Mesenteric fat pad (tissue), 1 donor: ENCODE measurements around the gene CD160. TPM values are rescaled to one million over a fixed set of nuclear protein-coding genes. Genes with fewer than 3 reads are reported as not detected.
"Not testable (repeated sequence)": the region's sequence is repeated elsewhere in the genome, so short reads cannot be mapped to it uniquely, and the experiment has no call there.

Source experiments
- DNase-seq: peaks from one replicate; pipeline ENCODE4 v3.0.0-alpha.2; 2020; ENCODE audit warnings: low spot score
- total RNA-seq: library from RNA; stranded (reverse); fragmentation: NEBNext Ultra II Directional; extraction: Animal tissue kit (Norgen Biotek cat#: 25700); gene quantifications from one replicate; pipeline ENCODE4 v1.2.1, GENCODE V29; 2021
- donor health status: DM: yes; HTN: yes; CAD: no.

The CD160 gene
- total RNA-seq, 1 donor from 2014 or later: not detected

GRCh38 chr1:145710291-145711027 is 8.8 kb upstream of the CD160 start:
- DNase-seq: no peak

- no peak for DNase-seq
These were observed 8.1 kb upstream of the CD160 start for GRCh38 chr1:145711213-145711651.

GRCh38 chr1:145714524-145715111 is 4.7 kb upstream of the CD160 start:
- DNase-seq: no peak

GRCh38 chr1:145716641-145717345 is 2.5 kb upstream of the CD160 start:
- DNase-seq: no peak

- DNase-seq: no peak
These were observed 1.5 kb upstream of the CD160 start for GRCh38 chr1:145717833-145718232.

DNA sequence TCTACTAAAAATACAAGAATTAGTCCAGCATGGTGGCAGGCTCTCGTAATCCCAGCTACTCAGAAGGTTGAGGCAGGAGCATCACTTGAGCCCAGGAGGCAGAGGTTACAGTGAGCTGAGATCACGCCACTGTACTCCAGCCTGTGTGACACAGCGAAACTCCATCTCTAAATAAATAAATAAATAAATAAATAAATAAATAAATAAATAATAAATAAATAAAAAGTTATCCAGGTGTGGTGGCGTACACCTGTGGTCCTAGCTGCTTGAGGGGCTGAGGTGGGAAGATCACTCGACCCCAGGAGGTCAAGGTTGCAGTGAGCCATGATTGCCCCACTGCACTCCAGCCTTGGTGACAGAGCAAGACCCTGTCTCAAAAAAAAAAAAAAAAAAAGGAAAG is 834 bp upstream of the CD160 start:
- not testable (repeated sequence) for DNase-seq

DNA sequence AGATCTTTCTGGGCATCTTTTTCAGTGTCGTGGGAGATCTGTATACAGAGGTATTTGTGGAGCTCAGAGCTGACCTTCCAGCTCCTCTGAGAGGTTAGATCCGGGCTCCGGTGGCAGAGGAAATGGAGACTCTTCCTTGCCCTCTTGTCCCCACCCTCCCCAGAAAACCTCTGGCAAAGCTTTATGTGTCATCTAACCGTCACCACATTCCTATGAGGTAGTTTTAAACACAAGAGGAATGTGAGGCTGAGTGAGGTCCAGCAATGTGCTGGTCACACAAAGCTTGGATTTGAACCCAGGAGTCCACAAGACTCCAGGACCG is 1.2 kb downstream of the CD160 start:
- no peak for DNase-seq

DNA sequence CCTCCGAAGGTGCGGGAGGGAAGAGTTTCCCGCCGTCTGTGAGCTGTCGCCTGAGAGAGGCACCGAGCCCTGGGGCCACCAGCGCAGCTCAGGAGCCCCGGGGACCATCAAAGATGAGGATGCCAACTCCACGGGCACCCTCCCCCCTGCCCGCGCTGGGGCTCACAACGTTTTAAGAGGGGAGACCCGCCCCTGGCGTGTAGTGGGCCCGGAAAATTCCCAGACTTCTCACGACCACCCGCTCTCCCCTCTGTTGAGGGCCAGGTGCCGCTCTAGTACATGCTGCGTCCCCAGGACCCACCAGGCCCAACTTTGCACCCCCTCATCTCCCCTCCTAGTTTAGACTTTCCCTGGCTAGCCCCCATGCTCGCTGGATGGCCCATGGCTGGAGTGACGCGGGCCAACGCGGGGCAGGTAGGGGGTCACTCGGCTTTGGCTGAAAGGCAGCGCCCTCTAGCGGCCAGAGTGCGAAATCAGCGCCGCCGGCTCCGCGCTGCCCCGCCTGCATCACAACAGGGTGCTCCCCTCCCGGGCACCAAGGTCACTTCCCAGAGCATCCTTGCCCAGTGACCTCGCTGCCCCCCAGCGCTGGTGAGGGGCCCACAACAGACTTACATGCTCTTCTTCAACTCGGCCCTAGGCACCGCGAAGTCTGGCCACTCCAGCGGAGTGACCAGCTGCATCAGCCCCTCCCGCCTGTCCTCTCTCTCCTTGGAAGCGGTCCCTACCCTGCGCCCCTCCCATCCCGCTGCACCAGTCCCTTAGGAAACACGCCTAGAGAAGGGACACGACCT is 1.8 kb downstream of the CD160 start:
- DNase-seq: peak; percentile 93

DNA sequence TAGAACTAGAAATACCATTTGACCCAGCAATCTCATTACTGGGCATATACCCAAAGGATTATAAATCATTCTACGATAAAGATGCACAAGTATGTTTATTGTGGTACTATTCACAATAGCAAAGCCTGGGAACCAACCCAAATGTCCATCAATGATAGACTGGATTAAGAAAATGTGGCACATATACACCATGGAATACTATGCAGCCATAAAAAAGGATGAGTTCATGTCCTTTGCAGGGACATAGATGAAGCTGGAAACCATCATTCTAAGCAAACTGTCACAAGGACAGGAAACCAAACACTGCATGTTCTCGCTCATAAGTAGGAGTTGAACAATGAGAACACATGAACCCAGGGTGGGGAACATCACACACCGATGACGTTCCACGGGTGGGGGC is 6.9 kb downstream of the CD160 start:
- not testable (repeated sequence) for DNase-seq

- no peak for DNase-seq
These were observed 9.9 kb downstream of the CD160 start for GRCh38 chr1:145729196-145729595.

- no peak for DNase-seq
These were observed 10.6 kb downstream of the CD160 start for GRCh38 chr1:145729666-145730436.

DNA sequence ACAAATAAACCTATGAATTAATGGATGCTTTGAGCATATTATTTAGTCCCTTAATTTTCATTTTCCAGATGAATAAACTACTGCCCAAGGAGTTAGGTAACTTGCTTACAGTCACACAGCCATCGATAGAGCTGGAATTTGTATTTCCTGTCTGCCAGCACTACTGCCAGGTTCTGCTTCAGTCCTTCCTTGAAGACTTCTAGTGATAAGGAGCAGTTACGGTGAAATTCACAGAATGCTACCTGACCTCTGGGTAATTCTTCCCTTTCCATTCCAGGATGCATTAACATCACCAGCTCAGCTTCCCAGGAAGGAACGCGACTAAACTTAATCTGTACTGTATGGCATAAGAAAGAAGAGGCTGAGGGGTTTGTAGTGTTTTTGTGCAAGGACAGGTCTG is 11.2 kb downstream of the CD160 start:
- DNase-seq: no peak

- no peak for DNase-seq
These were observed 11.6 kb downstream of the CD160 start for GRCh38 chr1:145730900-145731299.

- DNase-seq: no peak
These were observed 16.9 kb downstream of the CD160 start for GRCh38 chr1:145736191-145736590.

- DNase-seq: no peak
These were observed 21.0 kb downstream of the CD160 start for GRCh38 chr1:145740269-145740668.

DNA sequence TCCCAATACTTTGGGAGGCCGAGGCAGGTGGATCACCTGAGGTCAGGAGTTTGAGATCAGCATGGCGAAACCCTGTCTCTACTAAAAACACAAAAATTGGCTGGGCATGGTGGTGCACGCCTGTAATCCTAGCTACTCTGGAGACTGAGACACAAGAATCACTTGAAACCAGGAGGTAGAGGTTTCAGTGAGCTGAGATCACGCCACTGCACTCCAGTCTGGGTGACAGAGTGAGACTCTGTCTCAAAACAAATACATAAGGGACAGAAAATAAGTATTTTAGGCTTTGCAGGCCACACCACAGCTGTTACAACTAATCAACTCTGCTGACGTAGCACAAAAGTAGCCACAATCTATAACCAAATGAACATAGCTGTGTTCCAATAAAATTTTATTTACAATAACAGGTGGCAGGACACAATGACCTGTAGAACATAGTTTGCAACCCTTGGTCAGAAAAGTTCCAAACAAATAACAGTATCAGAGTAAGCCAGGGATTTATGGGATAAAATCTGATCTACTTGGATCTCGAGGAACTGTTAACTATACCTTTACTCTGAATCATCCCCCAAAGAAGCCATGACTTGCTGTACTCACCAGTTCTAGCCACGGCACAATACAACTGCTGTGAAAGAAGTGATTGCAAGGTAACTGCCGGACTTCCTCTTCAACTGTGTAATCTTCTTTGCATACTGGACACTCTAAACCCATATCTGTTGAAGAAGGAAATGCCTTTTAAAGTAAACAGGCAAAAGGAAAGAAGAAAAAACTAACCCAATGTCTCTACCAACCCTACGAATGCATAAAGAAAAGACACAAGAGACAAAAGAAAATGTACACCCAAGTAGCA is 28.3 kb downstream of the CD160 start:
- no peak for DNase-seq

- DNase-seq: no peak
These were observed 31.1 kb downstream of the CD160 start for GRCh38 chr1:145750426-145750825.

- DNase-seq: no peak
These were observed 32.3 kb downstream of the CD160 start for GRCh38 chr1:145751491-145752037.

GRCh38 chr1:145757420-145757819 is 38.1 kb downstream of the CD160 start:
- DNase-seq: no peak

GRCh38 chr1:145758116-145758515 is 38.8 kb downstream of the CD160 start:
- DNase-seq: no peak
